ENCODE results near the gene NLE1.

The NLE1 gene

DNA sequence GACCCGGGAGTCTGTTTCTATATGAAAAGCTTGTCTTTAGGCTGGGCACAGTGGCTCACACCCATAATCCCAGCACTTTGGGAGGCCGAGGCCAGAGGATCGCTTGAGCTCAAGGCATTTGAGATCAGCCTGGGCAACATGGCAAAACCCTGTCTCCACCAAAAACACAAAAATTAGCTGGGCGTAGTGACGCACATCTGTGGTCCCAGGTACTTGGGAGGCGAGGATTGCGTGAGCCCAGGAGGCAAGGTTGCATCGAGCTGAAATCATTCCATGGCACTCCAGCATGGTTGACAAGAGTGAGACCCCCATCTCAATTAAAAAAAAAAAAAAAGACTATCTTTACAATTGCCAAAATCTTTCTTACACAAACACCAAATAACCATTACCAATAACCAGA lies 55.9 kb downstream of the NLE1 start:
- no peak for DNase-seq (ENCODE audit: low spot score)

DNA sequence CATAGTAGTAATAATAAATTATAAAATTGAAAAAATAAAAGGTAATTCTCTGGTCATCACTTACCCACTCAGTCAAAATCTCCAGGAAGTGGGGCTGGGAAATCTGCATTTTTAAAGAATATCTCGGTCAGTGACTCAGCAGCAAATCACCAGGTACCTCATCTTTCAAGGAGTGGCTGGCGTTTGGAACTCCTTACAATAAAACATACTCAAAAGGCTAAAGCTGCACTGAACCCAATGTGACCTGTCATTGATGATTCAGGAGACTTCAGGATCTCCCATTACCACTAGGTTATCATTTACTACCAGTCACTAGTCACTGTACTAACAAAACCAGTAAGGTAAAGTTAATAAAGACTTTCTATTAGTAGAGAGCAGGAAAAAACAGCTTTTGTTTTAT lies 57.1 kb downstream of the NLE1 start:
- no peak for DNase-seq (ENCODE audit: low spot score)

DNA sequence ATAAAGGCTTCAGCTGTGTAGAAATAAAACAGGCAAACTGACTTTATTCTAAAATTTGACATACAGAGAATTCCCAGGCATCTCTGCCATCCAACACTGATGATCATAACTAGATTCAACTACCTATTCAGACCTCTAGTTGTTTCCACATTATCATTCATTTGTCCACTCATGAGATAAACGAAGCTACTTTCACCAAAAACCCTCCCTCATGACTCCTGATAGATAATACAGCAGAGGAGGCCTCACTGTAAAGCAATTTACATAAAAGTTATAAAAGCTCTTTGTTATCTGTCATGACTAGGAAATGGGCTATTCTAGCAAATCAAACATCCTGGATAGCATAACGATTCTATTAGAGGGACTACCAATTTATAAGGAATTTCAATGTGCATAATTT lies 59.0 kb downstream of the NLE1 start:
- DNase-seq (ENCODE audit: low spot score) = no peak

DNA sequence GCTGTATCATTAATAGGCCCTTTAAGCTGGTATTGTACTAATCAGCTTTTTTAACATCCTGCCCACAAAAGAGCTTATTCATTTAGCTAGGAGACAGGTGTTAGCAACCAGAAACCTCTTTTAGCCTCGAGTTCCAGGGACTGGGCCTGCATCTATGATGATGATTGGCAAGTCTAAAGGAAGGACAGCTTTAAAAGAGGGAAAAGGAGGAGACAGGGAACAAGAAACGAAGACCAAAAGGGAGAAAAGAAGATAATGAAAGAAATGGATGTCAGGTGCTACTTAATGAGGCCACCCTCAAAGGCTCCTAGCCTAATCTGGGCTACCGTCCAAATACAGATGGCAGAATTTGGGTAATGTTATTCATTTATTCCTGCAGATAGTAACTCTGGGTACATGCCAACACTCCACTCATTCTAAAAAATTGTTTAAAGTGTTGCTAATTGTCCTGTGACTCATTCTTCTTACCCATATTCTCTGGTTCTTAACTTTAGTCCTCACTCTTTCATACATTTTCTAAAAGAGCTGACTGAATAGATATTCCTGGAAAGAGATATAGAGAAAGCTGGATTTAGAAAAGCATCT lies 59.9 kb downstream of the NLE1 start:
- no peak for DNase-seq (ENCODE audit: low spot score)

DNA sequence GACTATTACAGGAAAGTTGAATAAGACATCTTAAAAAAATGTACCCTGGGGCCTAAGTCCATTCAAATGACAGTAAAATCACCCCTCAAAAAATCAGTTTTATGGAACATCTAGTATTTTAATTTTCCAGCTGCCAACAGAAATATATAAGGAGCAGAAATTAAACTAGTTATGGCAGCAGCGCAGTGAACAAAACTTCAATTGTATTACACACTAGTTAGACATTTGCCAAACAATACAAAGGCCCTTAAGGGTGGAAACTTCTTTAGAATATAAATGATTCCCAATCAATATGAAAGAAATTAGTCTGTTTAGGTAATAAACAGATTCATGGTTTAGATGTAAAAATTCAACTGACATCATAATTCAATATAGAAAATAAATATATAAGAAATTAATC lies 60.5 kb downstream of the NLE1 start:
- no peak for DNase-seq (ENCODE audit: low spot score)

DNA sequence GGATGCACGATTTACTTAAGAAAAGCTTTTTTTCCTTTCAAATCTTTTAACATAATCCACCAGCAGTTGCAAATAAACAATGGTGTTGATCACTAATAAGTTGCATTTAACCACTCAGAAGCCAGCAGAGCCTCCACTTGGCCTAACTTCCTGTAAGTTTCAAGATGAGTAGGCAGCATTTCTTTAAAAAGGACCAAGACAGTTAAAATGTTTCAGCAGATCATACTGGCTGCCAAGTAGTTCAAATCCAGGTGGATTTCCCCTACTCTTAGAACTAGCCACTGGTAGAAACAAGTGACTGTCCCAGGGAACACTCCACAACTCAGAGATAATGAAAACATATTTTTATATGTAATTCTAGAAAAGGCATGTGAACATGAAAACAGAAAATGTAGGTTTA lies 61.6 kb downstream of the NLE1 start:
- DNase-seq (ENCODE audit: low spot score) = no peak

DNA sequence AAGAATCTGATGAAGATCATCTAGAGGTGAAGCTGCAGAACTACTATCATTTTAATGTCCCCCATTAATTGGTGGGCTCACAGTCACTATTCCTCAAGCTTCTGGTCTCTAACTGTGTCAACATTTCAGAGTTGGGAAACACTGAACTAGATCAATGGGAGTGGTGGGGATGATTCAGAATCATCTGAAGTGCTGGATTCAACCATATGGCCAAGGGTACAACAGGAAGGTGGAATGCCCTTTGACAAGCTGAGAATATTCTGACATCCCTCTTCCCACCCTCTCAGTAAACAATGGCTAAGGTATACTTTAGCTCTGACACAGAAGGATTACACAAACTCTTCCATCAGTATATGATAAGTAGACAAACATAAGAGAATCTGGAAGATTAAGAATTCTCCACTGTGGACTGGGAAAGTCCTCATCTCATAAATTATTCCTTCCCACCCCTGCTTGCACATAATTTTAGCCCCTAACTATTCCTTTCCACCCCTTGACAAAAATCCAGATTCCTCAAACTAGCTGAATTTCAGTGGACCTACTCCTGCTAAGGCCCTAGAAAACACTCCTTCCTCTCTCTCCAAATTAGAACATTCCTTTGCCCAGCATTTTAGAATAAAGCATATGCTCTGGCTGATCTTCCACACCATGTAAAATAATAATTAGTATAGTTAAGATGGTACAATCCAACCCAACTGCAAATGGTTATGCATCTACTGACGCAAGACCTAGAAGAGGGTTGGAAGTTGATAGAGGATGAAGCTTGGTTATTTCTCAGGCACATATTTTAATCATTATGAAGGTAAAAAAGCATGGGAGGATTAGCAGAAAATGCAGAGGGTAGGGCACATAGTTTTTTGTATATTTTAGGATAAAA lies 62.3 kb downstream of the NLE1 start:
- no peak for DNase-seq (ENCODE audit: low spot score)
